ENCODE results near the gene RMRP.

The RMRP gene

GRCh38 chr9:35686222-35687203, 28.7 kb upstream of the RMRP start:
- no peak for DNase-seq

GRCh38 chr9:35685506-35685905, 27.7 kb upstream of the RMRP start:
- DNase-seq: no peak

GRCh38 chr9:35684921-35685320, 27.1 kb upstream of the RMRP start:
- no peak for DNase-seq

DNA sequence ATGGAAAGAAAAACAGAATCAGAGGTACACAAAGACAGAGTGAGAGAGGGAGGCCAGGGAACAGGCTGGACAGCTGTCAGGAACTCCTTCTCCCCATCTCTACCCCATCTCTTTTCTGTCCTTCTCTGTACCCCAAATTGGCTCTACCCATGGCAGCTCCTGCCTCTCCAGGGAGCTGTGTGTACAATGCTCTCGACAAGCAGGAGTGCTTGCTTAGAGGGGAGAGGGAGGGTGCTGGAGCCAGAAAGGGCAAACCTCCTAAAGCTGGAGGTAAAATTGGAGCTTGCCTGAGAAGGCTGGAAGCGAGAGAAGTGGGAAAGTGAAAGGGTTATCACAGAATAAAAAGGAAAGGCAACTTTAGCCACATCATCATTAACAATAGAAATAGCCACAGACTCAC, 25.5 kb upstream of the RMRP start:
- DNase-seq: no peak

GRCh38 chr9:35682520-35683315, 24.9 kb upstream of the RMRP start:
- DNase-seq: no peak

GRCh38 chr9:35682051-35682450, 24.2 kb upstream of the RMRP start:
- DNase-seq: no peak

DNA sequence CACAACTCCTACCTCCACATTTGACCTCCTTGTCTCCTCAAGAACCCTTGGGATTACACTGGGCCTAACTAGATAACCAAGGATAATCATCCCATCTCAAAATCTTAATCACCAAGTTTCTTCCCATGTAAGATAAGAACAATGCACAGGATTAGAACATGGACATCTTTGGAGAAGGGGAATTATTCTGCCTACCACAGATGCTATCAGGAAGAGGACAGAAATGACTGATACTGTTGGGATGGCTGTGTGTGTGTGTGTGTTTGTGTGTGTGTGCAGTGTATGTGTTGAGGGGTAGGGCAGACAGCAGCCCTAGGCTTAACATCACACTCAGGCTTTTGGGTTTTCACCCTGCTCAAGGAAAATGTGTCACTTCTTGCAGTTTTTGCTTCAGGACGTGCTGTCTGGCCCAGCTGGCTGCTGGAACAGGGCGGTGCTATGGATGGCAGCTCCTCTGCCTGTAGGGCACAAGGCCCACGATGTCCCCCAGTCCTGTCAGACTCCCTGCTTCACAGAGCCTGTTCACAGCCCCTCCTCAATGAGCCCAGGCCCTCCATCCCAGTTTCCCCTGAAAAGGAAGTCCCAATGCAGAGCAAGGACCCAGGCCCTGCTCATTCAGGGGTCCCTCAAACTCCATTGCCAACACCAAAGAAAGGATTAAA, 23.7 kb upstream of the RMRP start:
- no peak for DNase-seq

DNA sequence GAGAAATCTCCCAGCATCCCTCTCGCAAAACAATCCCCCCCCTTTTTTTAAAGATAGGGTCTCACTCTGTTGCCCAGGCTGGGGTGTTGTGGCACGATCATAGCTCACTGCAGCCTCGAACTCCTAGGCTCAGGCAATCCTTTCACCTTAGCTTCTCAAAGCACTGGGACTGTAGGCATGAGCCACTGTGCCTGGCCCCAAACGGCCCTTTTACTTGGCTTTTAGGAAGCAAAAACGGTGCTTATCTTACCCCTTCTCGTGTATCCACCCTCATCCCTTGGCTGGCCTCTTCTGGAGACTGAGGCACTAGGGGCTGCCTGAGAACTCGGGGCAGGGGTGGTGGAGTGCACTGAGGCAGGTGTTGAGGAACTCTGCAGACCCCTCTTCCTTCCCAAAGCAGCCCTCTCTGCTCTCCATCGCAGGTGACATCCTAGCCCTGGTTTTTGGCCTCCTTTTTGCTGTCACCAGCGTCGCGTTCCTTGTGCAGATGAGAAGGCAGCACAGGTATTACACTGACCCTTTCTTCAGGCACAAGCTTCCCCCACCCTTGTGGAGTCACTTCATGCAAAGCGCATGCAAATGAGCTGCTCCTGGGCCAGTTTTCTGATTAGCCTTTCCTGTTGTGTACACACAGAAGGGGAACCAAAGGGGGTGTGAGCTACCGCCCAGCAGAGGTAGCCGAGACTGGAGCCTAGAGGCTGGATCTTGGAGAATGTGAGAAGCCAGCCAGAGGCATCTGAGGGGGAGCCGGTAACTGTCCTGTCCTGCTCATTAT, 22.7 kb upstream of the RMRP start:
- no peak for DNase-seq

DNA sequence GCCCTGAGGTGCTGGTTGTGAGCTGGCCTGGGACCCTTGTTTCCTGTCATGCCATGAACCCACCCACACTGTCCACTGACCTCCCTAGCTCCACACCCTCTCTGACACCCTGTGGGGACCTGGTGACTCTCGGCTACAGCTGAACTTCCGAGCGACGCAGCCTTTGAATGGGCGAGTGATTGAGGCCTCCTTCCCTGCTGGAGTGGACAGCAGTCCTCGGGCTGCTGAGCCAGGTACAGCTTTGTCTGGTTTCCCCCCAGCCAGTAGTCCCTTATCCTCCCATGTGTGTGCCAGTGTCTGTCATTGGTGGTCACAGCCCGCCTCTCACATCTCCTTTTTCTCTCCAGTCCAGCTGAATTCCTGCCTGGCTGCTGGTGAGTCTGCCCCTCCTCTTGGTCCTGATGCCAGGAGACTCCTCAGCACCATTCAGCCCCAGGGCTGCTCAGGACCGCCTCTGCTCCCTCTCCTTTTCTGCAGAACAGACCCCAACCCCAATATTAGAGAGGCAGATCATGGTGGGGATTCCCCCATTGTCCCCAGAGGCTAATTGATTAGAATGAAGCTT, 22.0 kb upstream of the RMRP start:
- no peak for DNase-seq

- DNase-seq: no peak
These were observed 21.3 kb upstream of the RMRP start for GRCh38 chr9:35679091-35679490.

GRCh38 chr9:35675732-35676392, 18.0 kb upstream of the RMRP start:
- no peak for DNase-seq

DNA sequence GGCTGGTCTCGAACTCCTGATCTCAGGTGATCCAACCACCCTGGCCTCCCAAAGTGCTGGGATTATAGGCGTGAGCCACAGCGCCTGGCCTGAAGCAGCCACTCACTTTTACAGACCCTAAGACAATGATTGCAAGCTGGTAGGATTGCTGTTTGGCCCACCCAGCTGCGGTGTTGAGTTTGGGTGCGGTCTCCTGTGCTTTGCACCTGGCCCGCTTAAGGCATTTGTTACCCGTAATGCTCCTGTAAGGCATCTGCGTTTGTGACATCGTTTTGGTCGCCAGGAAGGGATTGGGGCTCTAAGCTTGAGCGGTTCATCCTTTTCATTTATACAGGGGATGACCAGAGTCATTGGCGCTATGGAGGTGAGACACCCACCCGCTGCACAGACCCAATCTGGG, 17.4 kb upstream of the RMRP start:
- no peak for DNase-seq

DNA sequence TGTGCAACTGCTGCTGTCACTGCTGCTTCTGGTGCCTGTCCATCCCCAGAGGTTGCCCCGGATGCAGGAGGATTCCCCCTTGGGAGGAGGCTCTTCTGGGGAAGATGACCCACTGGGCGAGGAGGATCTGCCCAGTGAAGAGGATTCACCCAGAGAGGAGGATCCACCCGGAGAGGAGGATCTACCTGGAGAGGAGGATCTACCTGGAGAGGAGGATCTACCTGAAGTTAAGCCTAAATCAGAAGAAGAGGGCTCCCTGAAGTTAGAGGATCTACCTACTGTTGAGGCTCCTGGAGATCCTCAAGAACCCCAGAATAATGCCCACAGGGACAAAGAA, 16.2 kb upstream of the RMRP start:
- no peak for DNase-seq

DNA sequence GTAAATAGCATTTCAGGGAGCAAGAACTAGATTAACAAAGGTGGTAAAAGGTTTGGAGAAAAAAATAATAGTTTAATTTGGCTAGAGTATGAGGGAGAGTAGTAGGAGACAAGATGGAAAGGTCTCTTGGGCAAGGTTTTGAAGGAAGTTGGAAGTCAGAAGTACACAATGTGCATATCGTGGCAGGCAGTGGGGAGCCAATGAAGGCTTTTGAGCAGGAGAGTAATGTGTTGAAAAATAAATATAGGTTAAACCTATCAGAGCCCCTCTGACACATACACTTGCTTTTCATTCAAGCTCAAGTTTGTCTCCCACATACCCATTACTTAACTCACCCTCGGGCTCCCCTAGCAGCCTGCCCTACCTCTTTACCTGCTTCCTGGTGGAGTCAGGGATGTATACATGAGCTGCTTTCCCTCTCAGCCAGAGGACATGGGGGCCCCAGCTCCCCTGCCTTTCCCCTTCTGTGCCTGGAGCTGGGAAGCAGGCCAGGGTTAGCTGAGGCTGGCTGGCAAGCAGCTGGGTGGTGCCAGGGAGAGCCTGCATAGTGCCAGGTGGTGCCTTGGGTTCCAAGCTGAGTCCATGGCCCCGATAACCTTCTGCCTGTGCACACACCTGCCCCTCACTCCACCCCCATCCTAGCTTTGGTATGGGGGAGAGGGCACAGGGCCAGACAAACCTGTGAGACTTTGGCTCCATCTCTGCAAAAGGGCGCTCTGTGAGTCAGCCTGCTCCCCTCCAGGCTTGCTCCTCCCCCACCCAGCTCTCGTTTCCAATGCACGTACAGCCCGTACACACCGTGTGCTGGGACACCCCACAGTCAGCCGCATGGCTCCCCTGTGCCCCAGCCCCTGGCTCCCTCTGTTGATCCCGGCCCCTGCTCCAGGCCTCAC, 15.6 kb upstream of the RMRP start, which contains the start of gene CA9:
CA9 (plus strand) TSS at position 797 of the 893 bp plus-strand sequence; CDS start at position 829, 32 bp downstream.
- DNase-seq: peak; percentile 86

GRCh38 chr9:35669331-35670145, 11.7 kb upstream of the RMRP start:
- no peak for DNase-seq

- no peak for DNase-seq
These were observed 10.1 kb upstream of the RMRP start for GRCh38 chr9:35667939-35668338.

- no peak for DNase-seq
These were observed 8.7 kb upstream of the RMRP start for GRCh38 chr9:35666549-35666948.

DNA sequence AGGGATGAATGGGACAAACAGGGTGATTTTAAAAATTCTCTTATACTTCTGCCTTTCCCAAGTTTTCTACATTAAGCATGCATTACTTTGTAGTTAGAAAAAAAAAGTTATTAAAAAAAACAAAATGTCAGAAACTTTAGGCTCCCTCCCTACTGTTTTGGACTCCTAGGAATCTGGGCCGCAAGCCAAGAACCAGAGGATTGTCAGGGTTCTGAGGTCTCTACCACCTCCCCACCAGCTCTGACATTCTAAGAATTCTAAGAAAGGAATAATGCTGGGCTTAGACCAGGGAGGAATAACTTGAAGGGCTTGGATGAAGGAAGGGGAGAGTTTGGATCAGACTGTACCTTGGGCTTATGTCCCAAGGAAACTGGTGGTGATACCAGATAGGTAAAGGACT, 8.2 kb upstream of the RMRP start:
- no peak for DNase-seq

GRCh38 chr9:35665471-35665818, 7.6 kb upstream of the RMRP start:
- no peak for DNase-seq

Measured in NCI-H1105 (cell line).